ENCODE measurements around the gene IFI6.

The IFI6 gene

DNA sequence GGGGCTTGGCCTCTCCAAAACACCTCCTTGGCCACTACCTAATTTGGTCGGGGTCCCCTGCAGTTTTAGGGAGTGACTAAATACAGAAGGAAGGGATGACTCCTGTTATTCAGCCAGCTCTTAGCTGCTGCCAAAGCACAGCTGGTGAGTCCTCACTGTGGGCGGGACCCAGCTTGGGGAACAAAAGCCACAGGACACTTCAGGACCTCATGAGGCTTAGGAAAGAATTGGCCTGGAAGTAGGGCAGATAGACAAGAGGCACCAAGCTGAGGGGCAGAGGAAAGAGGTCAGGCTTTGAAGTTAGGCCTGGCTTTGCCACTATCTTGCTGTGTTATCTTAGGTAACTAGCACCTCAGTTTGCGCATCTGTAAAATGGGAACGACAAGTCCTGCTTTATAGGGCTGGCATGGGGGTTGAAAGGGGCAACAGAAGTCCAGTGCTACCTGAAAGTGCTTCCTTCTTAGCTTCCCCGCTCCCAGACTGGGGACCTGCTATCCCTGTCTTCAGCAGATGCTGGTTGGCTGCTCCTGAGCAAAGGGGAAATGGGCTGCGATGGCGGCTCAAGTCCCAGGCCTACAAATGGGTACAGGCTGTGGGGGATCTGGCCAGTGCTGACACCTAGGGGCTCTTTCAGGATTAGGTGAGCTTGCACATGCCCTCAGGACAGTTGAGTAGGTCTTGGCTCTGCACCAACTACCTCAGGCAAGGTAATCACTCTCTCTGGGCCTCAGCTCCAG lies 15.7 kb downstream of the IFI6 start:
- H3K4me1 ChIP-seq (ENCODE audit: insufficient read depth, insufficient read length): peaks cover 23% of the 10 kb centered on the region
- H3K9me3 ChIP-seq (ENCODE audit: insufficient read depth, low read length): no peaks in the 10 kb centered on the region
- H3K27me3 ChIP-seq (ENCODE audit: insufficient read depth, insufficient read length): peaks cover 9% of the 10 kb centered on the region
- peak; percentile 94 for DNase-seq (ENCODE audit: low read depth, low spot score)
- no peak for TF ChIP-seq ZNF274 (IDR thresholded peaks at IDR 0.05; ENCODE audit: low read depth, low read length)
- no peaks in the 10 kb centered on the region for H3K36me3 ChIP-seq (ENCODE audit: insufficient read depth, insufficient read length, low read length)
- H3K9ac ChIP-seq (ENCODE audit: insufficient read length, low read depth): no peak overlapping the region
- H3K4me3 ChIP-seq (ENCODE audit: insufficient read length, low read depth): no peak overlapping the region

DNA sequence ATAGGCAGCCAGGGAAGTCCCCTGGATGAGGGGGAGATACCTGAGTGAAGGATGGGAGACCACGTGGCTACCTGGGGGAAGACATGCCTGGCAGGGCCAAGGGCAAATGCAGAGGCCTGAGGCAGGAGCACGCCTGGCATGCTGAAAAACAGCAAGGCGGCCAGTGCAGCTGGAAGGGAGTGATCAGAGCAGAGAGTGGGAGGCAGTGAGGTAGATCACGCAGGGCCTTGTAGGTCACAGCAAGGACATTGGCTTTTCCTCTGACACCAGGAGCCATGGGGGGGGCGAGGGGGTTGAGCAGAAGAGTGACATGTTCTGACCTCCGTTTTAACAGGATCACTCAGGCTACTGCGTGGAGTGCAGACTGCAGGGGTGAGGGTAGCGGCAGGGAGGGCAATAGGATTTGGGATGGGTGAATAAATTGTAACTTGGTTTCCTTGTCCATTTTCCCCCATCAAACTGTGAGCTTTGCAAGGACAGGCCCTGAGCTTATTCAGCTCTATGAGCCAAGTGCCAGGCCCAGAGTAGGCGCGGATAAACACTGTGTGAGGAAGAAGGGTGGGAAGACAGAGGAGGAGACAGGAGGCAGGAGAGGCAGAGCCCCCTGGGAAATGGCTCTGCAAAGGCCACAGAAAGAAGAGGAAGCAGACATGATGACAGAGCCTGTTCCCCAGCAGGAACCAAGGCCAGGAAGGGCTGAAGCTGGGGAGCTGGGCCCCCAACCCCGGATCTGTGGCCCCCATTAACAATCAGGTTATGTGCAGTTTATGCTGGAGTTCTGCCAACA lies 16.6 kb downstream of the IFI6 start:
- Histone ChIP-seq H3K9me3 (ENCODE audit: insufficient read depth, low read length) (no peaks in the 10 kb centered on the region), H3K36me3 (ENCODE audit: insufficient read depth, insufficient read length, low read length) (no peaks in the 10 kb centered on the region), H3K27me3 (ENCODE audit: insufficient read depth, insufficient read length) (peaks cover 1% of the 10 kb centered on the region), H3K4me3 (ENCODE audit: insufficient read length, low read depth) (no peak overlapping the region), H3K4me1 (ENCODE audit: insufficient read depth, insufficient read length) (peaks cover 28% of the 10 kb centered on the region), H3K9ac (ENCODE audit: insufficient read length, low read depth) (peak overlapping the region; percentile 47)
- DNase-seq (ENCODE audit: low read depth, low spot score): no peak
- TF ChIP-seq ZNF274 (IDR thresholded peaks at IDR 0.05; ENCODE audit: low read depth, low read length): no peak
- TF ChIP-seq YY1 (IDR thresholded peaks at IDR 0.05; ENCODE audit: insufficient read depth, insufficient read length): no peak
- TF ChIP-seq SUZ12 (IDR thresholded peaks at IDR 0.05; ENCODE audit: extremely low read depth, insufficient read depth, insufficient read length): no peak

DNA sequence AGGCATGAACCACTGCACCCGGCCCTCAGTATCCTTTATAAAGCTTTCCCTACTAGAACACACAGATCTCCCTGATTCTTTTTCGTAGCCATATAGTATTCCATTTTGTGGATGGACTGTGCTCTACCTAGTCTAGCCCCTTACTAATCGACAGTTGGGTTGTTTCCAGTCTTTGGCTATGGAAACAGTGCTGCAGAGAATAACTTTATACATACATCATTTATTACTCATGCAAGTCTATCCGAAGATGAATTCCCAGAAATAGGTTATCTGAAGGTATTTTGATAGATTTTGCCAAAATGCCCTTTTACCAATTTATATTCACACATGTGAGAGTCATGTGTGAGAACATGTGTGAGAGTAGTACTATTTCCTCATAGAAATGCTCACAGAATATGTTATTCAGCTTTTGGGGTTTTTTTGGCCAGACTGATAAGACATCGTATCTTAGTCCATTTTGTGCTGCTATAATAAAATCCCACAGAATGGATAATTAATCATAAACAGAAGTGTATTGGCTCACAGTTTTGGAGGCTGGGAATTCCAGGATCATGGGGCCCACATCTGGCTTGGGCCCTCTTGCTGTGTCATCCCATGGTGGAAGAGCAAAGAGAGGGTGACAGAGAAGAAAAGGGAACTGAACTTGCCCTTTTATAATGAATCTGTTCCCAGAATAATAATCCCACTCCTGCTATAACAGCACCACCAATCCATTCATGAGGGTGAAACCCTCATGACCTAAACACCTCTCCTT lies 19.7 kb downstream of the IFI6 start:
- H3K9me3 ChIP-seq (ENCODE audit: insufficient read depth, low read length): no peaks in the 10 kb centered on the region
- DNase-seq (ENCODE audit: low read depth, low spot score): no peak
- H3K4me3 ChIP-seq (ENCODE audit: insufficient read length, low read depth): no peak overlapping the region
- TF ChIP-seq YY1 (IDR thresholded peaks at IDR 0.05; ENCODE audit: insufficient read depth, insufficient read length): no peak
- TF ChIP-seq ZNF274 (IDR thresholded peaks at IDR 0.05; ENCODE audit: low read depth, low read length): no peak
- no peak overlapping the region for H3K9ac ChIP-seq (ENCODE audit: insufficient read length, low read depth)
- H3K4me1 ChIP-seq (ENCODE audit: insufficient read depth, insufficient read length): peaks cover 16% of the 10 kb centered on the region
- H3K27me3 ChIP-seq (ENCODE audit: insufficient read depth, insufficient read length): no peaks in the 10 kb centered on the region
- no peaks in the 10 kb centered on the region for H3K36me3 ChIP-seq (ENCODE audit: insufficient read depth, insufficient read length, low read length)

DNA sequence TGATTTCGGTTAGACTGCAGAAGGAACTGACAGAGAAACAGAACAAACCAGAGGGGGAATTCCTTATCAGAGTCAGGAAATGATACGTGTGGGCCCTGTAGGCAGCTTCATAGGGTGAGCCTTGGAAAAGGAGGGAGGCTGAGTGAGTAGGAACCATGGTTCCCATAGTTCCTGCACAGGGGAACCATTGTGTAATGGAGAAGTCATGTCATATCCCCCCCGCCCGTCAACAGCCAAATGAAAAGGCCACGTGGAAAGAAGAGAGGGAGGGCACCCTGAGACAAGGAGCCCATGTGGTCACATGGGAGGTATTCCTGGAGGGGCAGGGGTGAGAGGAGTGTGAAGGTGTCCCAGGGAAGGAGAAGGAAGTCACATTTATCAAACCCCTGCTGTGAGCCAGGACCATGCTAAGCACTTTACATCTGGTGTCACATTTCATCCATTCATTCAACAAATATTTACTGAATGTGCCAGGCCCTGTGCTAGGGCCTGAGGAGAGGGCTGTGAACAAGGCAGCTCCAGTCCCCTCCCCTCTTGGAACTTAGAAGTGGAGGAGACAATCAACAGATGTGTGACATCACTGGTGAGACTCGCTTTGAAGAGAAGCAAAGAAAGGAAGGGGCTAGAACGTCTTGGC lies 21.3 kb downstream of the IFI6 start:
- no peak for TF ChIP-seq SUZ12 (IDR thresholded peaks at IDR 0.05; ENCODE audit: extremely low read depth, insufficient read depth, insufficient read length)
- TF ChIP-seq ZNF274 (IDR thresholded peaks at IDR 0.05; ENCODE audit: low read depth, low read length): no peak
- TF ChIP-seq YY1 (IDR thresholded peaks at IDR 0.05; ENCODE audit: insufficient read depth, insufficient read length): no peak
- H3K27me3 ChIP-seq (ENCODE audit: insufficient read depth, insufficient read length): no peaks in the 10 kb centered on the region
- no peaks in the 10 kb centered on the region for H3K36me3 ChIP-seq (ENCODE audit: insufficient read depth, insufficient read length, low read length)
- H3K4me3 ChIP-seq (ENCODE audit: insufficient read length, low read depth): no peak overlapping the region
- H3K9ac ChIP-seq (ENCODE audit: insufficient read length, low read depth): no peak overlapping the region
- DNase-seq (ENCODE audit: low read depth, low spot score): no peak
- no peaks in the 10 kb centered on the region for H3K9me3 ChIP-seq (ENCODE audit: insufficient read depth, low read length)
- H3K4me1 ChIP-seq (ENCODE audit: insufficient read depth, insufficient read length): peaks cover 15% of the 10 kb centered on the region

DNA sequence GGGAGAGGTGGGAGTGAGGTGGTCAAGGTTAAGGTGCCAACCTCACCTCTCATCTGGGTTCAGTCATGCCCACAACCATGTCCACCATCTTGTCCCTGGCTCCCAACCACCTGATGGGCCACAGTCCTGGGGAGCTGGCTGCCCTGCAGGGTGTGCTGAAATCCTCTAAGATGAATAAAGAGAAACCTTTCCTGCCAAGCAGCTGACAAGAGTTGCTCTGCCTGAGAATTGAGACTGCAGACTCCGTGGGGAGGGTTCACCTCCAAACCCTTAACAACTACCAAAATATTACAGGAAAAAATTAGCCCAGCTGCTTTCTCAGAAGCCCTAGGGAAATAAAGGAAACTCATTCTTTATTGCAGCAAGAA lies 21.8 kb downstream of the IFI6 start:
- no peak for TF ChIP-seq SUZ12 (IDR thresholded peaks at IDR 0.05; ENCODE audit: extremely low read depth, insufficient read depth, insufficient read length)
- TF ChIP-seq ZNF274 (IDR thresholded peaks at IDR 0.05; ENCODE audit: low read depth, low read length): no peak
- TF ChIP-seq YY1 (IDR thresholded peaks at IDR 0.05; ENCODE audit: insufficient read depth, insufficient read length): no peak
- no peak overlapping the region for H3K4me3 ChIP-seq (ENCODE audit: insufficient read length, low read depth)

DNA sequence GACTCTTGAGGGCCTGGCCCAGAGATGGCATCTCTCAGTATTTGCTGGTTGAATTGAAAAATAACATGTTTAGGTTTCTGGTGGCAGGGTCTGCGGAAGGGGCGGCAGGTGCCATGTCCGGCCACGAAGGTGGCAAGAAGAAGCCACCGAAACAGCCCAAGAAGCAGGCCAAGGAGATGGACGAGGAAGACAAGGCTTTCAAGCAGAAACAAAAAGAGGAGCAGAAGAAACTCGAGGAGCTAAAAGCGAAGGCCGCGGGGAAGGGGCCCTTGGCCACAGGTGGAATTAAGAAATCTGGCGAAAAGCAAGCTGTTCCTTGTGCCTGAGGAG lies 22.7 kb downstream of the IFI6 start:
- Histone ChIP-seq H3K4me3 (ENCODE audit: insufficient read length, low read depth) (no peak overlapping the region), H3K36me3 (ENCODE audit: insufficient read depth, insufficient read length, low read length) (no peaks in the 10 kb centered on the region), H3K9me3 (ENCODE audit: insufficient read depth, low read length) (no peaks in the 10 kb centered on the region), H3K27me3 (ENCODE audit: insufficient read depth, insufficient read length) (no peaks in the 10 kb centered on the region), H3K9ac (ENCODE audit: insufficient read length, low read depth) (no peak overlapping the region), H3K4me1 (ENCODE audit: insufficient read depth, insufficient read length) (peaks cover 8% of the 10 kb centered on the region)
- no peak for DNase-seq (ENCODE audit: low read depth, low spot score)
- TF ChIP-seq SUZ12 (IDR thresholded peaks at IDR 0.05; ENCODE audit: extremely low read depth, insufficient read depth, insufficient read length) (no peak), ZNF274 (IDR thresholded peaks at IDR 0.05; ENCODE audit: low read depth, low read length) (no peak), YY1 (IDR thresholded peaks at IDR 0.05; ENCODE audit: insufficient read depth, insufficient read length) (no peak)

More for the DNA sequence above, 21.8 kb downstream of the IFI6 start:
- H3K27me3 ChIP-seq (ENCODE audit: insufficient read depth, insufficient read length): no peaks in the 10 kb centered on the region
- no peak overlapping the region for H3K9ac ChIP-seq (ENCODE audit: insufficient read length, low read depth)
- H3K36me3 ChIP-seq (ENCODE audit: insufficient read depth, insufficient read length, low read length): no peaks in the 10 kb centered on the region
- peaks cover 10% of the 10 kb centered on the region for H3K4me1 ChIP-seq (ENCODE audit: insufficient read depth, insufficient read length)
- no peaks in the 10 kb centered on the region for H3K9me3 ChIP-seq (ENCODE audit: insufficient read depth, low read length)
- no peak for DNase-seq (ENCODE audit: low read depth, low spot score)

Data from NT2/D1 (cell line).